Omental fat pad (tissue), 4 donors: ENCODE measurements around the gene LAD1. TPM values are rescaled to one million over a fixed set of nuclear protein-coding genes. Genes with fewer than 3 reads are reported as not detected.

Source experiments
- ATAC-seq: fragments of 150-250 bp; one replicate; pipeline ENCODE4 v1.9.1; 2016; ENCODE audit warnings: mild to moderate bottlenecking, moderate library complexity; ENCODE audit not compliant: low FRiP score
- DNase-seq: peaks from one replicate; pipeline ENCODE4 v3.0.0-alpha.2; 2019; ENCODE audit warnings: low spot score
- CTCF ChIP-seq, 3 donors: fragments of 450-650 bp; IDR thresholded peaks; one replicate each; pipeline ENCODE4 v1.5.1; 2016 to 2017; ENCODE audit warnings: antibody characterized with exemption in 3 of 3, mild to moderate bottlenecking in 3 of 3, moderate library complexity in 2 of 3
- total RNA-seq, 4 donors: library from RNA; depleted of rRNA; stranded (reverse); fragments of >200 nt; gene quantifications; one replicate each; pipeline ENCODE4 v1.1.0, GENCODE V29; 2016

LAD1 gene
- total RNA-seq, 4 donors from 2014 or later = 0.19 to 0.48 (median 0.25) TPM; not detected in 1

- TF ChIP-seq CTCF (IDR thresholded peaks at IDR 0.05) = no peak
- DNase-seq (no peak), ATAC-seq (no peak)
These were observed 52.1 kb downstream of the LAD1 start for GRCh38 chr1:201346987-201347386.

GRCh38 chr1:201346337-201346939 is 52.7 kb downstream of the LAD1 start:
- no peak for DNase-seq
- TF ChIP-seq CTCF (IDR thresholded peaks at IDR 0.05) = no peak
- ATAC-seq = no peak

- no peak for TF ChIP-seq CTCF (IDR thresholded peaks at IDR 0.05)
- ATAC-seq (no peak), DNase-seq (no peak)
These were observed 54.1 kb downstream of the LAD1 start for GRCh38 chr1:201345081-201345355.

- DNase-seq (no peak), ATAC-seq (no peak)
- no peak for TF ChIP-seq CTCF (IDR thresholded peaks at IDR 0.05)
These were observed 54.7 kb downstream of the LAD1 start for GRCh38 chr1:201344206-201345080.

GRCh38 chr1:201341377-201341776 is 57.7 kb downstream of the LAD1 start:
- TF ChIP-seq CTCF (IDR thresholded peaks at IDR 0.05) = no peak
- ATAC-seq (no peak), DNase-seq (no peak)

GRCh38 chr1:201336711-201337450 is 62.2 kb downstream of the LAD1 start:
- DNase-seq (no peak), ATAC-seq (no peak)

More at GRCh38 chr1:201336711-201337450, 62.2 kb downstream of the LAD1 start:
- no peak for TF ChIP-seq CTCF (IDR thresholded peaks at IDR 0.05)
